H9 (cell line): ENCODE data around the gene EIF2D. TPM values are rescaled to one million over a fixed set of nuclear protein-coding genes. Genes with fewer than 3 reads are reported as not detected.

Experiments
- DNase-seq: peaks from one replicate; pipeline ENCODE4 v3.0.0-alpha.2; 2017
- H2AFZ ChIP-seq: one replicate; pipeline ENCODE4 v1.6.1; 2013; ENCODE audit warnings: mild to moderate bottlenecking, low read length, control low read depth, moderate library complexity
- H2AK5ac ChIP-seq: 2 replicates; pipeline ENCODE4 v1.6.1; 2013; ENCODE audit warnings: low read length, control low read depth, mixed read lengths; ENCODE audit not compliant: insufficient read length
- H2BK120ac ChIP-seq: one replicate; pipeline ENCODE4 v1.6.1; 2013; ENCODE audit warnings: low read depth, mild to moderate bottlenecking, low read length, control low read depth, inconsistent platforms; ENCODE audit not compliant: poor library complexity, severe bottlenecking
- H2BK12ac ChIP-seq: 2 replicates; pipeline ENCODE4 v1.6.1; 2013; ENCODE audit warnings: low read length, control low read depth, mixed read lengths, low read depth; ENCODE audit not compliant: insufficient read length
- H2BK15ac ChIP-seq: 2 replicates; pipeline ENCODE4 v1.6.1; 2013; ENCODE audit warnings: low read depth, low read length, control low read depth
- H2BK20ac ChIP-seq: one replicate; pipeline ENCODE4 v1.6.1; 2013; ENCODE audit warnings: low read depth, mild to moderate bottlenecking, low read length, control low read depth, inconsistent platforms; ENCODE audit not compliant: poor library complexity, severe bottlenecking
- H2BK5ac ChIP-seq: 2 replicates; pipeline ENCODE4 v1.6.1; 2013; ENCODE audit warnings: low read length, control low read depth, mixed read lengths; ENCODE audit not compliant: insufficient read length
- H3K14ac ChIP-seq: 2 replicates; pipeline ENCODE4 v1.6.1; 2013; ENCODE audit warnings: low read length, control low read depth; ENCODE audit not compliant: insufficient read depth
- H3K18ac ChIP-seq: 2 replicates; pipeline ENCODE4 v1.6.1; 2013; ENCODE audit warnings: low read depth, mild to moderate bottlenecking, mixed read lengths, low read length, control low read depth; ENCODE audit not compliant: insufficient read length
- H3K23ac ChIP-seq: 2 replicates; pipeline ENCODE4 v1.6.1; 2013; ENCODE audit warnings: low read length, control low read depth, mixed read lengths, low read depth; ENCODE audit not compliant: insufficient read length
- H3K23me2 ChIP-seq: 2 replicates; pipeline ENCODE4 v1.6.1; 2013; ENCODE audit warnings: low read depth, mild to moderate bottlenecking, mixed read lengths, low read length, control low read depth; ENCODE audit not compliant: insufficient read length, poor library complexity, severe bottlenecking
- H3K27ac ChIP-seq: 2 replicates; pipeline ENCODE4 v1.5.1; 2013; ENCODE audit warnings: low read length, control low read depth, mixed read lengths, low read depth; ENCODE audit not compliant: insufficient read length
- H3K27me3 ChIP-seq: 2 replicates; pipeline ENCODE4 v1.6.1; 2013; ENCODE audit warnings: low read length, control low read depth, inconsistent platforms; ENCODE audit not compliant: insufficient read depth
- H3K4ac ChIP-seq: 2 replicates; pipeline ENCODE4 v1.6.1; 2013; ENCODE audit warnings: low read depth, mild to moderate bottlenecking, control low read depth, inconsistent platforms, low read length, moderate library complexity
- H3K4me1 ChIP-seq: 2 replicates; pipeline ENCODE4 v1.6.1; 2013; ENCODE audit warnings: low read length, control low read depth, inconsistent platforms; ENCODE audit not compliant: insufficient read depth
- H3K4me2 ChIP-seq: 2 replicates; pipeline ENCODE4 v1.6.1; 2013; ENCODE audit warnings: low read length, control low read depth, mixed read lengths; ENCODE audit not compliant: insufficient read length, insufficient read depth
- H3K56ac ChIP-seq: 2 replicates; pipeline ENCODE4 v1.6.1; 2013; ENCODE audit warnings: low read depth, mild to moderate bottlenecking, mixed read lengths, low read length, control low read depth; ENCODE audit not compliant: insufficient read length
- H3K79me1 ChIP-seq: 2 replicates; pipeline ENCODE4 v1.6.1; 2013; ENCODE audit warnings: low read depth, mild to moderate bottlenecking, moderate library complexity, low read length, control low read depth, inconsistent platforms; ENCODE audit not compliant: insufficient read depth, poor library complexity, severe bottlenecking
- H3K79me2 ChIP-seq: 2 replicates; pipeline ENCODE4 v1.6.1; 2013; ENCODE audit warnings: low read length, control low read depth, inconsistent platforms; ENCODE audit not compliant: insufficient read depth
- H3K9ac ChIP-seq: 2 replicates; pipeline ENCODE4 v1.6.1; 2013; ENCODE audit warnings: low read length, control low read depth, mixed read lengths; ENCODE audit not compliant: insufficient read length; ENCODE audit errors: extremely low read depth
- H3K9me3 ChIP-seq: one replicate; pipeline ENCODE4 v1.6.1; 2013; ENCODE audit warnings: low read depth, low read length, inconsistent platforms; ENCODE audit not compliant: control insufficient read depth
- H3T11ph ChIP-seq: one replicate; pipeline ENCODE4 v1.6.1; 2013; ENCODE audit warnings: mild to moderate bottlenecking, low read length, control low read depth, inconsistent platforms
- H4K20me1 ChIP-seq: one replicate; pipeline ENCODE4 v1.6.1; 2013; ENCODE audit not compliant: control insufficient read depth, insufficient read length, insufficient read depth
- H4K5ac ChIP-seq: 2 replicates; pipeline ENCODE4 v1.6.1; 2013; ENCODE audit warnings: low read depth, mild to moderate bottlenecking, mixed read lengths, low read length, control low read depth; ENCODE audit not compliant: insufficient read length
- H4K8ac ChIP-seq: replicated peaks from 2 replicates; pipeline ENCODE4 v1.6.1; 2013; ENCODE audit warnings: low read length, control low read depth, mixed read lengths, low read depth; ENCODE audit not compliant: insufficient read length
- H4K91ac ChIP-seq: 2 replicates; pipeline ENCODE4 v1.6.1; 2013; ENCODE audit warnings: low read depth, mild to moderate bottlenecking, moderate library complexity, mixed read lengths, low read length, control low read depth; ENCODE audit not compliant: insufficient read length
- H3K27ac Mint-ChIP-seq, 3 experiments: 2 replicates in 2 of 3; 3 replicates in 1 of 3; pipeline ENCODE4 v1.8.0; 2020 to 2021; ENCODE audit warnings: mixed read lengths in 3 of 3, mild to moderate bottlenecking in 1 of 3, moderate library complexity in 1 of 3
- H3K27me3 Mint-ChIP-seq: 2 replicates; pipeline ENCODE4 v1.8.0; 2021; ENCODE audit warnings: low read depth, mild to moderate bottlenecking, moderate library complexity, mixed read lengths
- H3K36me3 Mint-ChIP-seq, 3 experiments: 2 replicates in 2 of 3; 3 replicates in 1 of 3; pipeline ENCODE4 v1.8.0; 2020 to 2021; ENCODE audit warnings: low read depth in 3 of 3, mixed read lengths in 3 of 3; ENCODE audit not compliant: insufficient read depth in 1 of 3
- H3K4me1 Mint-ChIP-seq, 2 experiments: 2 replicates each; pipeline ENCODE4 v1.8.0; 2020; ENCODE audit warnings: mixed read lengths in 2 of 2
- H3K4me3 Mint-ChIP-seq, 2 experiments: 2 replicates in 1 of 2; 3 replicates in 1 of 2; pipeline ENCODE4 v1.8.0; 2020 to 2021; ENCODE audit warnings: mild to moderate bottlenecking in 2 of 2, mixed read lengths in 2 of 2, moderate library complexity in 1 of 2
- H3K9me3 Mint-ChIP-seq, 2 experiments: 2 replicates in 1 of 2; 3 replicates in 1 of 2; pipeline ENCODE4 v1.8.0; 2020; ENCODE audit warnings: mild to moderate bottlenecking in 2 of 2, mixed read lengths in 2 of 2, moderate library complexity in 1 of 2
- WGBS: extraction: QIAGEN DNeasy Blood & Tissue Kit; methylation state at CpG from one replicate; pipeline ENCODE4 v1.1.7; 2013; ENCODE audit warnings: missing lambda C conversion rate, low lambda C conversion rate, mixed read lengths; ENCODE audit not compliant: insufficient read length; ENCODE audit errors: extremely low coverage; 5-methylcytosine and 5-hydroxymethylcytosine counted together
- total RNA-seq: library from RNA; stranded (reverse); gene quantifications from 2 replicates; pipeline ENCODE4 v1.2.1, GENCODE V29; 2021
- TF ChIP-seq, protein P1 (sequence below): fragments of 200-600 bp; sonication (generic); conservative IDR thresholded peaks from 3 replicates; pipeline ENCODE4 v1.8.0; 2021; ENCODE audit warnings: antibody characterized with exemption, mild to moderate bottlenecking

Gene EIF2D
- total RNA-seq, 1 experiment from 2014 or later: 35.8 TPM

DNA sequence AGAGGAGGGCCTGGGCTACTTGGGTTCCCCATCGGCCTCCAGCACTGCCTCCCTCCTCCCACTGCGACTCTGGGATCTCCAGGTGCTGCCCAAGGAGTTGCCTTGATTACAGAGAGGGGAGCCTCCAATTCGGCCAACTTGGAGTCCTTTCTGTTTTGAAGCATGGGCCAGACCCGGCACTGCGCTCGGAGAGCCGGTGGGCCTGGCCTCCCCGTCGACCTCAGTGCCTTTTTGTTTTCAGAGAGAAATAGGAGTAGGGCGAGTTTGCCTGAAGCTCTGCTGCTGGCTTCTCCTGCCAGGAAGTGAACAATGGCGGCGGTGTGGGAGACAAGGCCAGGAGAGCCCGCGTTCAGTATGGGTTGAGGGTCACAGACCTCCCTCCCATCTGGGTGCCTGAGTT lies 24.4 kb downstream of the EIF2D start:
- H3K18ac ChIP-seq: no peak overlapping the region
- no peaks in the 10 kb centered on the region for H4K20me1 ChIP-seq
- no peak overlapping the region for H4K5ac ChIP-seq
- no peaks in the 10 kb centered on the region for H3K4me1 ChIP-seq
- no peak overlapping the region for H3K4me2 ChIP-seq
- H3K9me3 Mint-ChIP-seq: no peaks in the 10 kb centered on the region
- H3K79me2 ChIP-seq: no peaks in the 10 kb centered on the region
- no peak overlapping the region for H2BK5ac ChIP-seq
- H3K4me1 Mint-ChIP-seq: peaks cover 5 to 7% of the 10 kb centered on the region in 2 experiments
- peak overlapping the region in 2 of 3 experiments; percentile 25 to 76; a peak in 2 of 7 replicates for H3K27ac Mint-ChIP-seq
- no peak overlapping the region for H2BK12ac ChIP-seq
- no peak overlapping the region for H4K8ac ChIP-seq
- no peaks in the 10 kb centered on the region for H3K23me2 ChIP-seq
- no peaks in the 10 kb centered on the region for H3K9me3 ChIP-seq
- H4K91ac ChIP-seq: no peak overlapping the region
- no peak overlapping the region for H3K4me3 Mint-ChIP-seq
- H3K9ac ChIP-seq: no peak overlapping the region
- WGBS: no CpG with 5 or more reads among the region's 14 CpGs
- TF ChIP-seq, protein P1, sequence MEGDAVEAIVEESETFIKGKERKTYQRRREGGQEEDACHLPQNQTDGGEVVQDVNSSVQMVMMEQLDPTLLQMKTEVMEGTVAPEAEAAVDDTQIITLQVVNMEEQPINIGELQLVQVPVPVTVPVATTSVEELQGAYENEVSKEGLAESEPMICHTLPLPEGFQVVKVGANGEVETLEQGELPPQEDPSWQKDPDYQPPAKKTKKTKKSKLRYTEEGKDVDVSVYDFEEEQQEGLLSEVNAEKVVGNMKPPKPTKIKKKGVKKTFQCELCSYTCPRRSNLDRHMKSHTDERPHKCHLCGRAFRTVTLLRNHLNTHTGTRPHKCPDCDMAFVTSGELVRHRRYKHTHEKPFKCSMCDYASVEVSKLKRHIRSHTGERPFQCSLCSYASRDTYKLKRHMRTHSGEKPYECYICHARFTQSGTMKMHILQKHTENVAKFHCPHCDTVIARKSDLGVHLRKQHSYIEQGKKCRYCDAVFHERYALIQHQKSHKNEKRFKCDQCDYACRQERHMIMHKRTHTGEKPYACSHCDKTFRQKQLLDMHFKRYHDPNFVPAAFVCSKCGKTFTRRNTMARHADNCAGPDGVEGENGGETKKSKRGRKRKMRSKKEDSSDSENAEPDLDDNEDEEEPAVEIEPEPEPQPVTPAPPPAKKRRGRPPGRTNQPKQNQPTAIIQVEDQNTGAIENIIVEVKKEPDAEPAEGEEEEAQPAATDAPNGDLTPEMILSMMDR: no peak
- no peak overlapping the region for H2AFZ ChIP-seq
- no peak overlapping the region for H3K23ac ChIP-seq
- H3K36me3 Mint-ChIP-seq: peaks cover 5 to 11% (median 11%) of the 10 kb centered on the region in 3 experiments; a peak in 6 of 7 replicates
- H2BK20ac ChIP-seq: no peak overlapping the region
- no peaks in the 10 kb centered on the region for H3K27me3 ChIP-seq
- no peak overlapping the region for H3T11ph ChIP-seq
- H2AK5ac ChIP-seq: no peak overlapping the region
- no peaks in the 10 kb centered on the region for H3K79me1 ChIP-seq
- no peak overlapping the region for H3K27ac ChIP-seq
- no peak overlapping the region for H3K56ac ChIP-seq
- H3K4ac ChIP-seq: no peak overlapping the region
- no peak for DNase-seq
- peak overlapping the region; percentile 30 for H2BK120ac ChIP-seq
- H2BK15ac ChIP-seq: no peak overlapping the region
- no peak overlapping the region for H3K14ac ChIP-seq
- peaks cover 3% of the 10 kb centered on the region; the same call in 1 of the 2 replicates for H3K27me3 Mint-ChIP-seq
